SK-N-SH (cell line): Measurements from ENCODE around the gene AURKB. TPM values are rescaled to one million over a fixed set of nuclear protein-coding genes. Genes with fewer than 3 reads are reported as not detected.
"Not testable (repeated sequence)": the region's sequence is repeated elsewhere in the genome, so short reads cannot be mapped to it uniquely, and the experiment has no call there.

Experiments
- CTCF ChIA-PET: fragments of 300-600, 350-600 bp; formaldehyde crosslinking; extraction: SDS; loops from one replicate; lab custom pipeline; 2021; lab: Yijun Ruan, JAX
- POLR2A ChIA-PET: fragments of 350-600 bp; sonication (Branson Sonifier 250); formaldehyde crosslinking; extraction: SDS; loops from one replicate; lab custom pipeline; 2020; ENCODE audit warnings: antibody characterized with exemption, inconsistent platforms; lab: Yijun Ruan, JAX
- DNase-seq: peaks from one replicate; pipeline ENCODE4 v3.0.0; 2012
- H2AFZ ChIP-seq: fragments of 200-600 bp; sonication (generic); 2 replicates; pipeline ENCODE4 v1.8.1; 2016; ENCODE audit warnings: antibody characterized with exemption, mild to moderate bottlenecking, low read depth
- H3F3A ChIP-seq: fragments of 200-600 bp; sonication (generic); replicated peaks from 2 replicates; pipeline ENCODE3; 2016; ENCODE audit warnings: antibody characterized with exemption, mild to moderate bottlenecking; ENCODE audit not compliant: insufficient read depth
- H3K27ac ChIP-seq, 2 experiments: fragments of 200-500 bp in 1 of 2; fragments of 200-600 bp in 1 of 2; sonication (Bioruptor generic) in 1 of 2; sonication (generic), shearing (Covaris generic) in 1 of 2; 2 replicates each; pipeline versions ENCODE4 v1.5.1 to v1.6.1; 2014 to 2016; ENCODE audit warnings: low read depth in 2 of 2, inconsistent platforms in 1 of 2, low read length in 1 of 2, mild to moderate bottlenecking in 1 of 2, mixed read lengths in 1 of 2
- H3K27me3 ChIP-seq: fragments of 200-600 bp; sonication (generic), shearing (Covaris generic); 2 replicates; pipeline ENCODE4 v1.6.1; 2016; ENCODE audit warnings: mixed run types; ENCODE audit not compliant: insufficient read depth
- H3K36me3 ChIP-seq, 2 experiments: fragments of 200-500 bp in 1 of 2; fragments of 200-600 bp in 1 of 2; sonication (Bioruptor generic) in 1 of 2; sonication (generic) in 1 of 2; replicated peaks in 1 of 2; 2 replicates each; pipeline versions ENCODE3 to v1.5.1; 2014 to 2016; ENCODE audit warnings: low read length in 1 of 2, mild to moderate bottlenecking in 1 of 2; ENCODE audit not compliant: insufficient read depth in 2 of 2, control insufficient read depth in 1 of 2
- H3K4me1 ChIP-seq, 2 experiments: fragments of 200-500 bp in 1 of 2; fragments of 200-600 bp in 1 of 2; sonication (Bioruptor generic) in 1 of 2; sonication (generic), shearing (Covaris generic) in 1 of 2; 2 replicates each; pipeline versions ENCODE4 v1.5.1 to v1.6.1; 2014 to 2016; ENCODE audit warnings: low read depth in 1 of 2, low read length in 1 of 2, mixed run types in 1 of 2; ENCODE audit not compliant: insufficient read depth in 2 of 2, control insufficient read depth in 1 of 2
- H3K4me2 ChIP-seq: fragments of 200-600 bp; sonication (generic), shearing (Covaris generic); 2 replicates; pipeline ENCODE4 v1.6.1; 2017; ENCODE audit warnings: mixed run types
- H3K4me3 ChIP-seq, 2 experiments: fragments of 200-500 bp in 1 of 2; fragments of 200-600 bp in 1 of 2; sonication (Bioruptor generic) in 1 of 2; sonication (generic), shearing (Covaris generic) in 1 of 2; 2 replicates each; pipeline versions ENCODE4 v1.5.1 to v1.8.1; 2014 to 2016; ENCODE audit warnings: low read depth in 2 of 2, inconsistent platforms in 1 of 2, low read length in 1 of 2, mild to moderate bottlenecking in 1 of 2, mixed read lengths in 1 of 2, moderate library complexity in 1 of 2
- H3K79me2 ChIP-seq: fragments of 200-600 bp; sonication (generic); 2 replicates; pipeline ENCODE4 v1.8.1; 2017; ENCODE audit warnings: mild to moderate bottlenecking; ENCODE audit not compliant: insufficient read depth
- H3K9ac ChIP-seq: fragments of 200-600 bp; sonication (generic); 2 replicates; pipeline ENCODE4 v1.6.1; 2017; ENCODE audit warnings: mixed run types
- H3K9me2 ChIP-seq: fragments of 200-600 bp; sonication (generic); 2 replicates; pipeline ENCODE4 v1.6.1; 2017; ENCODE audit warnings: mixed run types
- H3K9me3 ChIP-seq: fragments of 200-600 bp; sonication (generic); 2 replicates; pipeline ENCODE4 v1.6.1; 2017; ENCODE audit warnings: mixed run types, mild to moderate bottlenecking, moderate library complexity
- H4K20me1 ChIP-seq: fragments of 200-600 bp; sonication (generic); 2 replicates; pipeline ENCODE4 v1.6.1; 2017; ENCODE audit warnings: mild to moderate bottlenecking, mixed run types; ENCODE audit not compliant: insufficient read depth
- CTCF ChIP-seq: fragments of 200-600 bp; sonication (generic); IDR thresholded peaks from 2 replicates; pipeline ENCODE4 v1.6.1; 2017; ENCODE audit warnings: antibody characterized with exemption, mild to moderate bottlenecking, moderate library complexity
- ELF1 ChIP-seq: IDR thresholded peaks from 2 replicates; pipeline ENCODE4 v1.4.0; 2012
- EZH2phosphoT487 ChIP-seq: fragments of 200-600 bp; sonication (generic); IDR thresholded peaks from 2 replicates; pipeline ENCODE4 v1.6.1; 2017; ENCODE audit warnings: low read depth, mixed run types, mild to moderate bottlenecking, antibody characterized with exemption, moderate library complexity, borderline replicate concordance
- FOSL2 ChIP-seq: IDR thresholded peaks from 2 replicates; pipeline ENCODE4 v1.4.0; 2012; ENCODE audit warnings: low read depth, mild to moderate bottlenecking, moderate library complexity, borderline replicate concordance
- MEF2A ChIP-seq: IDR thresholded peaks from 2 replicates; pipeline ENCODE4 v1.4.0; 2012; ENCODE audit warnings: low read depth, borderline replicate concordance
- RAD21 ChIP-seq: IDR thresholded peaks from 2 replicates; pipeline ENCODE4 v1.6.1; 2012; ENCODE audit warnings: mild to moderate bottlenecking, low read length
- SIN3A ChIP-seq: IDR thresholded peaks from 2 replicates; pipeline ENCODE4 v1.6.1; 2012; ENCODE audit warnings: low read depth, mild to moderate bottlenecking, low read length, moderate library complexity, borderline replicate concordance
- SMC3 ChIP-seq: IDR thresholded peaks from 2 replicates; pipeline ENCODE4 v1.6.1; 2012; ENCODE audit warnings: low read depth, low read length, improper control_type of control experiment
- TAF1 ChIP-seq: IDR thresholded peaks from 2 replicates; pipeline ENCODE4 v1.6.1; 2012; ENCODE audit warnings: low read depth, mild to moderate bottlenecking, low read length, moderate library complexity, borderline replicate concordance
- YY1 ChIP-seq: IDR thresholded peaks from 2 replicates; pipeline ENCODE4 v1.4.0; 2012; ENCODE audit warnings: low read depth, mild to moderate bottlenecking
- WGBS: methylation state at CpG from one replicate; pipeline ENCODE4 v1.1.6; 2017; ENCODE audit warnings: low lambda C conversion rate; 5-methylcytosine and 5-hydroxymethylcytosine counted together
- polyA plus RNA-seq, 3 experiments: library from polyadenylated mRNA; depleted of rRNA; stranded (reverse); fragments of >200 nt; gene quantifications; 2 replicates each; pipeline ENCODE4 v1.2.3, GENCODE V29; 2012
- TF ChIP-seq, protein P1 (sequence below): IDR thresholded peaks from 2 replicates; pipeline ENCODE4 v1.4.0; 2012; ENCODE audit warnings: low read depth, borderline replicate concordance
- TF ChIP-seq, protein P2 (sequence below): fragments of 150-350 bp; IDR thresholded peaks from 2 replicates; pipeline ENCODE4 v1.6.1; 2016; ENCODE audit warnings: mild to moderate bottlenecking, low read depth, low read length

Gene AURKB
- polyA plus RNA-seq, 1 of the 3 experiments (the other 2 are of a cell fraction), result 43.9 TPM

DNA sequence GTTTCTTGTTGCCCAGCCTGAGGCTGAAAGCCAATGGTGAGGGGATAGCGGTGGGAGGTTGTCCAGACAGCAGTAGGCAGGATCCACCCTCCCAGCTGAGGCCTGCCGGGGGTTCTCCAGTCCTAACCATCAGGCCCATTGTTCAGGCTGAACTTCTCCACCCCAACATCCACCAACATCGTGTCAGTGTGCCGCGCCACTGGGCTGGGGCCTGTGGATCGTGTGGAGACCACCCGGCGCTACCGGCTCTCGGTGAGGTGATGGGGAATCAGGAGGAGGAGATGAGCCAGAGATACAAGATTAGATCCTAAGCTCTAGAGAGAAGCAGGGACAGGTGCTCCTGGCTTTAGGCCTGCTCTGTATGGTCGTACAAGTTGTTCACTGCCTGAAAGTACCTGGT is 44.5 kb upstream of the AURKB start:
- no peak for DNase-seq
- Histone ChIP-seq H3K9me3 (no peaks in the 10 kb centered on the region), H3K27me3 (no peaks in the 10 kb centered on the region), H3K4me3 (no peak overlapping the region), H3K4me1 (peaks cover 3 to 4% of the 10 kb centered on the region in 2 experiments; a peak in 3 of 4 replicates), H3K36me3 (peaks cover 4 to 34% of the 10 kb centered on the region in 2 experiments), H3K9ac (no peak overlapping the region), H3K27ac (no peak overlapping the region), H3K79me2 (peaks cover 36% of the 10 kb centered on the region), H3F3A (peaks cover 2% of the 10 kb centered on the region), H3K4me2 (no peak overlapping the region), H4K20me1 (no peaks in the 10 kb centered on the region), H2AFZ (no peak overlapping the region), H3K9me2 (no peaks in the 10 kb centered on the region)
- WGBS, result 97% methylated on average over 11 of the region's 11 CpGs
- TF ChIP-seq MEF2A (no peak), YY1 (no peak), TAF1 (no peak), FOSL2 (no peak), EZH2phosphoT487 (no peak), SMC3 (no peak), SIN3A (no peak), ELF1 (no peak)
- TF ChIP-seq, protein P1, sequence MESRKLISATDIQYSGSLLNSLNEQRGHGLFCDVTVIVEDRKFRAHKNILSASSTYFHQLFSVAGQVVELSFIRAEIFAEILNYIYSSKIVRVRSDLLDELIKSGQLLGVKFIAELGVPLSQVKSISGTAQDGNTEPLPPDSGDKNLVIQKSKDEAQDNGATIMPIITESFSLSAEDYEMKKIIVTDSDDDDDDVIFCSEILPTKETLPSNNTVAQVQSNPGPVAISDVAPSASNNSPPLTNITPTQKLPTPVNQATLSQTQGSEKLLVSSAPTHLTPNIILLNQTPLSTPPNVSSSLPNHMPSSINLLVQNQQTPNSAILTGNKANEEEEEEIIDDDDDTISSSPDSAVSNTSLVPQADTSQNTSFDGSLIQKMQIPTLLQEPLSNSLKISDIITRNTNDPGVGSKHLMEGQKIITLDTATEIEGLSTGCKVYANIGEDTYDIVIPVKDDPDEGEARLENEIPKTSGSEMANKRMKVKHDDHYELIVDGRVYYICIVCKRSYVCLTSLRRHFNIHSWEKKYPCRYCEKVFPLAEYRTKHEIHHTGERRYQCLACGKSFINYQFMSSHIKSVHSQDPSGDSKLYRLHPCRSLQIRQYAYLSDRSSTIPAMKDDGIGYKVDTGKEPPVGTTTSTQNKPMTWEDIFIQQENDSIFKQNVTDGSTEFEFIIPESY, result no peak
- TF ChIP-seq, protein P2, sequence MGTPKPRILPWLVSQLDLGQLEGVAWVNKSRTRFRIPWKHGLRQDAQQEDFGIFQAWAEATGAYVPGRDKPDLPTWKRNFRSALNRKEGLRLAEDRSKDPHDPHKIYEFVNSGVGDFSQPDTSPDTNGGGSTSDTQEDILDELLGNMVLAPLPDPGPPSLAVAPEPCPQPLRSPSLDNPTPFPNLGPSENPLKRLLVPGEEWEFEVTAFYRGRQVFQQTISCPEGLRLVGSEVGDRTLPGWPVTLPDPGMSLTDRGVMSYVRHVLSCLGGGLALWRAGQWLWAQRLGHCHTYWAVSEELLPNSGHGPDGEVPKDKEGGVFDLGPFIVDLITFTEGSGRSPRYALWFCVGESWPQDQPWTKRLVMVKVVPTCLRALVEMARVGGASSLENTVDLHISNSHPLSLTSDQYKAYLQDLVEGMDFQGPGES, result no peak
- ChIA-PET POLR2A (no interaction called here), CTCF (interaction anchor here (0.7 kb wide), 1 partner anchor 46 kb away, joined by 3 read pairs; no protein-coding TSS in a partner anchor)

- H3K36me3 ChIP-seq, result peaks cover 4 to 34% of the 10 kb centered on the region in 2 experiments
- no peak overlapping the region for H2AFZ ChIP-seq
- TF ChIP-seq ELF1 (no peak), RAD21 (peak; percentile 42), CTCF (peak; percentile 42)
- H3K4me3 ChIP-seq, result no peak overlapping the region
- no peaks in the 10 kb centered on the region for H3K9me2 ChIP-seq
- H3K27me3 ChIP-seq, result no peaks in the 10 kb centered on the region
- H3K9me3 ChIP-seq, result no peaks in the 10 kb centered on the region
- H4K20me1 ChIP-seq, result no peaks in the 10 kb centered on the region
- H3K79me2 ChIP-seq, result peaks cover 44% of the 10 kb centered on the region
- H3K27ac ChIP-seq, result no peak overlapping the region
- 82% methylated on average over 8 of the region's 8 CpGs for WGBS
- peaks cover 3 to 5% of the 10 kb centered on the region in 2 experiments; a peak in 3 of 4 replicates for H3K4me1 ChIP-seq
- ChIA-PET CTCF (interaction anchor here (3.0 kb wide), 1 partner anchor 47 kb away, joined by 13 read pairs; no protein-coding TSS in a partner anchor), POLR2A (no interaction called here)
- no peak overlapping the region for H3K9ac ChIP-seq
- H3F3A ChIP-seq, result peaks cover 2% of the 10 kb centered on the region
- H3K4me2 ChIP-seq, result no peak overlapping the region
- no peak for DNase-seq
Observed at GRCh38 chr17:8253801-8254200, 43.4 kb upstream of the AURKB start.

DNA sequence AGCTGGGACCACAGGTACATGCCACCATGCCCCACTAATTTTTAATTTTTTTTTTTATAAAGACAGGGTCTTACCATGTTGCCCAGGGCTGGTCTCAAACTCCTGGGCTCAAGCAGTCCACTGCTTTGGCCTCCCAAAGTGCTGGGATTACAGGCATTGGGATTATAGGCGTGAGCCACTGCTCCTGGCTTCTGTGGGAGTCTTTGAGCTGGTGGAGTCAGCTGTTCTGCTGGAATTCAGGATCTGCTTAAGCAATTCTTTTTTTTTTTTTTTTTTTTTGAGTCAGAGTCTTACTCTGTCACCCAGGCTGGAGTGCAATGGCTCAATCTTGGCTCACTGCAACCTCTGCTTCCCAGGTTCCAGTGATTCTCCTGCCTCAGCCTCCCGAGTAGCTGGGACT is 41.0 kb upstream of the AURKB start:
- H3F3A ChIP-seq, result peaks cover 21% of the 10 kb centered on the region
- H3K36me3 ChIP-seq, result peaks cover 4 to 17% of the 10 kb centered on the region in 2 experiments
- H2AFZ ChIP-seq, H3K4me1 ChIP-seq, H3K27me3 ChIP-seq, H4K20me1 ChIP-seq, H3K27ac ChIP-seq, H3K4me3 ChIP-seq, POLR2A ChIA-PET, H3K9me2 ChIP-seq, H3K9me3 ChIP-seq, H3K4me2 ChIP-seq, H3K9ac ChIP-seq, DNase-seq: not testable (repeated sequence)
- H3K79me2 ChIP-seq, result peaks cover 47% of the 10 kb centered on the region
- WGBS, result 96% methylated on average over 2 of the region's 2 CpGs
- CTCF ChIA-PET, result interaction anchor here (1.2 to 3.0 kb wide), 2 partner anchors 50 to 69 kb away, joined by 3 to 13 read pairs; no protein-coding TSS in a partner anchor
